ENCODE measurements around the gene KCMF1. TPM values are rescaled to one million over a fixed set of nuclear protein-coding genes. Genes with fewer than 3 reads are reported as not detected.

Gene KCMF1
- total and polyA plus RNA-seq, 9 of the 15 experiments (the other 6 are each of a cell fraction or from before 2014, with no cell fraction given), result 6.8 to 88.2 (median 46.5) TPM

DNA sequence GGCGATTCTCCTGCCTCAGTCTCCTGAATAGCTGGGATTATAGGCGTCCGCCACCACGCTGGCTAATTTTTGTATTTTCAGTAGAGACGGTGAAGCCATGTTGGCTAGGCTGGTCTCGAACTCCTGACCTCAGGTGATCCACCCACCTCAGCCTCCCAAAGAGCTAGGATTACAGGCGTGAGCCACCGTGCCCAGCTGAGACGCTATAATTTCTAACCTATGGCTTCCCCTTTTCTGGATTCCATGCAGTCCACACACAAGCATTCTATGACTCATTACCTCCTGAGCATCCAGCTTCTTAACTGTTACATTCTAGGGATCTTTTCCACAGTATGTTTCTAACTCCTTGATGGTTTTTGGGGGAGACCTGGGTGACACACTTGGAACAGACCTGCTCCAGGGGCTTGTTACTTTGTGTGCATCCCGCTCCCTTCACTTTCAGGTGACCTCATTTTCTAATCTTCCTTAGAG, 11.8 kb upstream of the KCMF1 start (continued):
- TF ChIP-seq SIN3A (IDR thresholded peaks at IDR 0.05; ENCODE audit: borderline replicate concordance in 2 of 2, control insufficient read depth in 1 of 2, low read depth in 2 of 2, low read length in 2 of 2), result no peak
- TF ChIP-seq CBFA2T3 (IDR thresholded peaks at IDR 0.05), result no peak
- TF ChIP-seq, protein P1, sequence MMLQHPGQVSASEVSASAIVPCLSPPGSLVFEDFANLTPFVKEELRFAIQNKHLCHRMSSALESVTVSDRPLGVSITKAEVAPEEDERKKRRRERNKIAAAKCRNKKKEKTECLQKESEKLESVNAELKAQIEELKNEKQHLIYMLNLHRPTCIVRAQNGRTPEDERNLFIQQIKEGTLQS (IDR thresholded peaks at IDR 0.05), result peak; percentile 32; the same call in 1 of the 2 replicates
- TF ChIP-seq, protein P1 (CRISPR knock-in tag; conservative IDR thresholded peaks at IDR 0.05), result no peak
- TF ChIP-seq, protein P2, sequence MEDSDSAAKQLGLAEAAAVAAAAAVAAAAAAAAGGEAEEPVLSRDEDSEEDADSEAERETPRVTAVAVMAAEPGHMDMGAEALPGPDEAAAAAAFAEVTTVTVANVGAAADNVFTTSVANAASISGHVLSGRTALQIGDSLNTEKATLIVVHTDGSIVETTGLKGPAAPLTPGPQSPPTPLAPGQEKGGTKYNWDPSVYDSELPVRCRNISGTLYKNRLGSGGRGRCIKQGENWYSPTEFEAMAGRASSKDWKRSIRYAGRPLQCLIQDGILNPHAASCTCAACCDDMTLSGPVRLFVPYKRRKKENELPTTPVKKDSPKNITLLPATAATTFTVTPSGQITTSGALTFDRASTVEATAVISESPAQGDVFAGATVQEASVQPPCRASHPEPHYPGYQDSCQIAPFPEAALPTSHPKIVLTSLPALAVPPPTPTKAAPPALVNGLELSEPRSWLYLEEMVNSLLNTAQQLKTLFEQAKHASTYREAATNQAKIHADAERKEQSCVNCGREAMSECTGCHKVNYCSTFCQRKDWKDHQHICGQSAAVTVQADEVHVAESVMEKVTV (CRISPR knock-in tag; IDR thresholded peaks at IDR 0.05), result no peak
- TF ChIP-seq TAF7 (tag; IDR thresholded peaks at IDR 0.05), result no peak
- no peak for TF ChIP-seq TBL1XR1 (IDR thresholded peaks at IDR 0.05; ENCODE audit: low read length in 2 of 2)
- TF ChIP-seq DMBX1 (CRISPR knock-in tag; IDR thresholded peaks at IDR 0.05; ENCODE audit: borderline replicate concordance), result no peak
- TF ChIP-seq ZNF121 (CRISPR knock-in tag; conservative IDR thresholded peaks at IDR 0.05), result no peak
- TF ChIP-seq, protein P3, sequence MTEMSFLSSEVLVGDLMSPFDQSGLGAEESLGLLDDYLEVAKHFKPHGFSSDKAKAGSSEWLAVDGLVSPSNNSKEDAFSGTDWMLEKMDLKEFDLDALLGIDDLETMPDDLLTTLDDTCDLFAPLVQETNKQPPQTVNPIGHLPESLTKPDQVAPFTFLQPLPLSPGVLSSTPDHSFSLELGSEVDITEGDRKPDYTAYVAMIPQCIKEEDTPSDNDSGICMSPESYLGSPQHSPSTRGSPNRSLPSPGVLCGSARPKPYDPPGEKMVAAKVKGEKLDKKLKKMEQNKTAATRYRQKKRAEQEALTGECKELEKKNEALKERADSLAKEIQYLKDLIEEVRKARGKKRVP (CRISPR knock-in tag; IDR thresholded peaks at IDR 0.05), result no peak

All from K562 (cell line).